HL-60 (cell line): Measurements from ENCODE around the gene SULT2A1.

Experiments
- DNase-seq, 2 experiments: peaks; one replicate each; pipeline ENCODE4 v3.0.0-alpha.2; 2010 to 2020; ENCODE audit warnings: low read depth in 1 of 2, low spot score in 1 of 2
- H3K27ac ChIP-seq: fragments of 250-450 bp; sonication (Bioruptor Pico); replicated peaks from 2 replicates; pipeline ENCODE4 v1.5.1; 2020; ENCODE audit warnings: mild to moderate bottlenecking, moderate library complexity
- H3K27me3 ChIP-seq: fragments of 250-450 bp; sonication (Bioruptor Pico); 2 replicates; pipeline ENCODE4 v1.5.1; 2021; ENCODE audit warnings: mild to moderate bottlenecking, moderate library complexity; ENCODE audit not compliant: insufficient read depth, poor library complexity, severe bottlenecking
- H3K4me3 ChIP-seq: replicated peaks from 2 replicates; pipeline ENCODE4 v1.5.1; 2011; ENCODE audit warnings: mild to moderate bottlenecking, control low read depth, low read length; ENCODE audit not compliant: insufficient read depth
- GABPA ChIP-seq: IDR thresholded peaks from 2 replicates; pipeline ENCODE4 v1.6.1; 2012; ENCODE audit warnings: low read depth
- POLR2AphosphoS5 ChIP-seq: IDR thresholded peaks from 2 replicates; pipeline ENCODE4 v1.6.1; 2012; ENCODE audit warnings: low read depth
- SPI1 ChIP-seq: IDR thresholded peaks from 2 replicates; pipeline ENCODE4 v1.6.1; 2012; ENCODE audit warnings: low read depth, mild to moderate bottlenecking, borderline replicate concordance
- TF ChIP-seq, protein P1 (sequence below): IDR thresholded peaks from 2 replicates; pipeline ENCODE4 v1.6.1; 2012; ENCODE audit warnings: low read depth; ENCODE audit not compliant: insufficient replicate concordance
- TF ChIP-seq, protein P2 (sequence below): IDR thresholded peaks from one replicate; pipeline ENCODE4 v1.5.1; 2011; ENCODE audit warnings: low read length, control low read depth, inconsistent platforms; ENCODE audit not compliant: insufficient read depth

Gene SULT2A1

DNA sequence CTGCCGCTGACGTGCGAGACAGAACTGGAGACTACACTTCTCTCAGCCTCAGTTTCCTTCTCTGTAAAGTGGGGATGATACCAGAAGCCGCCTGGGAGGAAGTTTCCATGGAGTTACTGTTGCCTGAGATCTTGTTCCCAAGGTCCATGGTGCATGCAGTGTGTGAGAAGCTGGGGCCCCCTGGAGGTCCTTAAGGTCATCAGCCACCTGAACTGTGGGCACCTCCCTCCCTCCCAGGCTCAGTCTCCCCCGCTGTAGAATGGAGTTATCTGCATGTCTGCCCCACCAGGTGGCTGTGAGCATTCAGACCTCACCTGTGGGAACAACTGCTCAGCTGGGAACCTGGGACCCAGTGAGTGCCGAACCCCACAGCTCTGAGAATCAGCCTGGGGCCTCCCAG is 61.7 kb downstream of the SULT2A1 start:
- TF ChIP-seq POLR2AphosphoS5: no peak
- TF ChIP-seq GABPA: no peak
- TF ChIP-seq, protein P1, sequence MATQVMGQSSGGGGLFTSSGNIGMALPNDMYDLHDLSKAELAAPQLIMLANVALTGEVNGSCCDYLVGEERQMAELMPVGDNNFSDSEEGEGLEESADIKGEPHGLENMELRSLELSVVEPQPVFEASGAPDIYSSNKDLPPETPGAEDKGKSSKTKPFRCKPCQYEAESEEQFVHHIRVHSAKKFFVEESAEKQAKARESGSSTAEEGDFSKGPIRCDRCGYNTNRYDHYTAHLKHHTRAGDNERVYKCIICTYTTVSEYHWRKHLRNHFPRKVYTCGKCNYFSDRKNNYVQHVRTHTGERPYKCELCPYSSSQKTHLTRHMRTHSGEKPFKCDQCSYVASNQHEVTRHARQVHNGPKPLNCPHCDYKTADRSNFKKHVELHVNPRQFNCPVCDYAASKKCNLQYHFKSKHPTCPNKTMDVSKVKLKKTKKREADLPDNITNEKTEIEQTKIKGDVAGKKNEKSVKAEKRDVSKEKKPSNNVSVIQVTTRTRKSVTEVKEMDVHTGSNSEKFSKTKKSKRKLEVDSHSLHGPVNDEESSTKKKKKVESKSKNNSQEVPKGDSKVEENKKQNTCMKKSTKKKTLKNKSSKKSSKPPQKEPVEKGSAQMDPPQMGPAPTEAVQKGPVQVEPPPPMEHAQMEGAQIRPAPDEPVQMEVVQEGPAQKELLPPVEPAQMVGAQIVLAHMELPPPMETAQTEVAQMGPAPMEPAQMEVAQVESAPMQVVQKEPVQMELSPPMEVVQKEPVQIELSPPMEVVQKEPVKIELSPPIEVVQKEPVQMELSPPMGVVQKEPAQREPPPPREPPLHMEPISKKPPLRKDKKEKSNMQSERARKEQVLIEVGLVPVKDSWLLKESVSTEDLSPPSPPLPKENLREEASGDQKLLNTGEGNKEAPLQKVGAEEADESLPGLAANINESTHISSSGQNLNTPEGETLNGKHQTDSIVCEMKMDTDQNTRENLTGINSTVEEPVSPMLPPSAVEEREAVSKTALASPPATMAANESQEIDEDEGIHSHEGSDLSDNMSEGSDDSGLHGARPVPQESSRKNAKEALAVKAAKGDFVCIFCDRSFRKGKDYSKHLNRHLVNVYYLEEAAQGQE: no peak
- TF ChIP-seq SPI1: no peak
- TF ChIP-seq, protein P2, sequence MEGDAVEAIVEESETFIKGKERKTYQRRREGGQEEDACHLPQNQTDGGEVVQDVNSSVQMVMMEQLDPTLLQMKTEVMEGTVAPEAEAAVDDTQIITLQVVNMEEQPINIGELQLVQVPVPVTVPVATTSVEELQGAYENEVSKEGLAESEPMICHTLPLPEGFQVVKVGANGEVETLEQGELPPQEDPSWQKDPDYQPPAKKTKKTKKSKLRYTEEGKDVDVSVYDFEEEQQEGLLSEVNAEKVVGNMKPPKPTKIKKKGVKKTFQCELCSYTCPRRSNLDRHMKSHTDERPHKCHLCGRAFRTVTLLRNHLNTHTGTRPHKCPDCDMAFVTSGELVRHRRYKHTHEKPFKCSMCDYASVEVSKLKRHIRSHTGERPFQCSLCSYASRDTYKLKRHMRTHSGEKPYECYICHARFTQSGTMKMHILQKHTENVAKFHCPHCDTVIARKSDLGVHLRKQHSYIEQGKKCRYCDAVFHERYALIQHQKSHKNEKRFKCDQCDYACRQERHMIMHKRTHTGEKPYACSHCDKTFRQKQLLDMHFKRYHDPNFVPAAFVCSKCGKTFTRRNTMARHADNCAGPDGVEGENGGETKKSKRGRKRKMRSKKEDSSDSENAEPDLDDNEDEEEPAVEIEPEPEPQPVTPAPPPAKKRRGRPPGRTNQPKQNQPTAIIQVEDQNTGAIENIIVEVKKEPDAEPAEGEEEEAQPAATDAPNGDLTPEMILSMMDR: no peak
- Histone ChIP-seq H3K27ac (no peak overlapping the region), H3K4me3 (no peak overlapping the region), H3K27me3 (peaks cover 8% of the 10 kb centered on the region)
- no peak for DNase-seq

DNA sequence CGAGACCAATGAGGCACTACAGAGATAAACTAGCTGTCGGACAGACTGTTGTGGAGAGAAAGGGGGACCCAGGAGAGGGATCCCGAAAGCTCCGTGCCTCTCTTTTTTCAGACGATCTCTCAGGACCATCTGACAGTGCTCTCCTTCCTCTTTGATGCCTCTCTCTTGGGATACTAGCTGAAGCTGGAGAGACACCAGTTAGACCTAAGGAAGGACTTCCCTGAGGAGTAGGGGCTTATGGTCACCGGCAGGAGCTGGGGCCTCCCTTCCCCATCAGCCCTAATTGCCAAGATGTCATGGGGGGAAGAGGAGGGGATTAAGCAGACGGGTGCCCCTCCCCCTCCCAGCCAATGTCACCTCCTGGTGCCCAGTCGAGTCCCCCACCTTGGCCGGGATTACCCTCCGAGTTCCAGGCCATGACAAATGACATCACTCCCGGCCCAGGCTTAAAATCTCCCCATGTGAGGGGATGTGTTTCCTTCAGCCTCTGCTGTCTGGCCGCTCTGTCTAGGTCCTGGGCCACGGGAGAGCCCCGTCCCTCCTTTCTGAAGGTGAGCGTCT is 64.6 kb downstream of the SULT2A1 start, which contains the start of gene CRX:
CRX (plus strand) TSS at position 478 of the 561 bp plus-strand sequence. CDS start 12,507 bp downstream, outside the sequence.
- no peak within 1 kb of the TSS for H3K27ac ChIP-seq
- TF ChIP-seq SPI1 (no peak), GABPA (no peak), POLR2AphosphoS5 (no peak)
- TF ChIP-seq, protein P1: no peak
- TF ChIP-seq, protein P2: no peak
- peaks cover 8% of the 10 kb centered on the region for H3K27me3 ChIP-seq
- no peak for DNase-seq
- no peak within 1 kb of the TSS for H3K4me3 ChIP-seq
